ENCODE data around the gene TBC1D22A. TPM values are rescaled to one million over a fixed set of nuclear protein-coding genes. Genes with fewer than 3 reads are reported as not detected.

TBC1D22A gene
- polyA plus RNA-seq, 1 donor from 2014 or later, result 9.3 TPM

- Histone ChIP-seq H3K36me3 (ENCODE audit: insufficient read depth, low read length) (no peaks in the 10 kb centered on the region), H3K9ac (ENCODE audit: low read length) (no peak overlapping the region), H3F3A (ENCODE audit: insufficient read depth, low read length, poor library complexity, severe bottlenecking) (no peaks in the 10 kb centered on the region), H3K4me2 (ENCODE audit: low read length) (no peak overlapping the region), H3K27ac (ENCODE audit: low read length) (no peak overlapping the region), H3K27me3 (ENCODE audit: insufficient read depth, low read depth, low read length) (no peaks in the 10 kb centered on the region), H3K9me2 (ENCODE audit: insufficient read depth, low read length) (no peaks in the 10 kb centered on the region), H3K79me2 (replicated peaks; ENCODE audit: insufficient read depth, low read length) (no peaks in the 10 kb centered on the region), H2AFZ (ENCODE audit: low read depth, low read length) (no peak overlapping the region), H3K9me3 (ENCODE audit: low read length) (peaks cover 4% of the 10 kb centered on the region), H3K4me3 (ENCODE audit: low read length) (no peak overlapping the region), H4K20me1 (ENCODE audit: insufficient read depth) (no peaks in the 10 kb centered on the region)
- TF ChIP-seq SMC3 (conservative IDR thresholded peaks at IDR 0.05; ENCODE audit: poor library complexity) (no peak), REST (IDR thresholded peaks at IDR 0.05; ENCODE audit: borderline replicate concordance) (no peak), EP300 (conservative IDR thresholded peaks at IDR 0.05; ENCODE audit: poor library complexity, severe bottlenecking) (no peak), TAF1 (IDR thresholded peaks at IDR 0.05; ENCODE audit: low read depth) (no peak), POLR2AphosphoS5 (IDR thresholded peaks at IDR 0.05) (no peak), CTCF (IDR thresholded peaks at IDR 0.05; ENCODE audit: poor library complexity, severe bottlenecking) (no peak), RAD21 (conservative IDR thresholded peaks at IDR 0.05) (no peak), MXI1 (conservative IDR thresholded peaks at IDR 0.05; ENCODE audit: poor library complexity, severe bottlenecking) (no peak), EZH2 (IDR thresholded peaks at IDR 0.05; ENCODE audit: borderline replicate concordance, insufficient read depth, low read length, poor library complexity, severe bottlenecking) (no peak)
These were observed 8.7 kb upstream of the TBC1D22A start for GRCh38 chr22:46753761-46754109.

GRCh38 chr22:46754110-46754799 lies 8.2 kb upstream of the TBC1D22A start:
- Histone ChIP-seq H3K27me3 (ENCODE audit: insufficient read depth, low read depth, low read length) (no peaks in the 10 kb centered on the region), H3K9me3 (ENCODE audit: low read length) (peaks cover 4% of the 10 kb centered on the region), H3K36me3 (ENCODE audit: insufficient read depth, low read length) (no peaks in the 10 kb centered on the region), H3K4me2 (ENCODE audit: low read length) (no peak overlapping the region), H3K9ac (ENCODE audit: low read length) (no peak overlapping the region), H3K9me2 (ENCODE audit: insufficient read depth, low read length) (no peaks in the 10 kb centered on the region), H3F3A (ENCODE audit: insufficient read depth, low read length, poor library complexity, severe bottlenecking) (no peaks in the 10 kb centered on the region), H3K27ac (ENCODE audit: low read length) (no peak overlapping the region), H2AFZ (ENCODE audit: low read depth, low read length) (no peak overlapping the region), H4K20me1 (ENCODE audit: insufficient read depth) (no peaks in the 10 kb centered on the region), H3K4me3 (ENCODE audit: low read length) (no peak overlapping the region), H3K79me2 (replicated peaks; ENCODE audit: insufficient read depth, low read length) (no peaks in the 10 kb centered on the region)
- no peak for TF ChIP-seq REST (IDR thresholded peaks at IDR 0.05; ENCODE audit: borderline replicate concordance)
- TF ChIP-seq EZH2 (IDR thresholded peaks at IDR 0.05; ENCODE audit: borderline replicate concordance, insufficient read depth, low read length, poor library complexity, severe bottlenecking), result no peak
- no peak for TF ChIP-seq TAF1 (IDR thresholded peaks at IDR 0.05; ENCODE audit: low read depth)
- no peak for TF ChIP-seq CTCF (IDR thresholded peaks at IDR 0.05; ENCODE audit: poor library complexity, severe bottlenecking)
